GM19240 (cell line): Measurements from ENCODE around the gene ALDH3A1.
A peak's percentile ranks its signal among the peaks of the same experiment; 100 is the strongest.
"Not testable (repeated sequence)": the region's sequence is repeated elsewhere in the genome, so short reads cannot be mapped to it uniquely, and the experiment has no call there.

Source experiments
- DNase-seq: peaks from one replicate; pipeline ENCODE4 v3.0.0; 2011; ENCODE audit warnings: low spot score; ENCODE audit not compliant: insufficient read length

ALDH3A1 gene

GRCh38 chr17:19747829-19748806 is at the start of gene ALDH3A1:
TSS of gene ALDH3A1 (minus strand) at chr17:19748298. CDS start at chr17:19745129, 3,169 bp downstream.
- DNase-seq, result no peak

- DNase-seq, result no peak
Measured at GRCh38 chr17:19796457-19796856, 48.4 kb upstream of the ALDH3A1 start.

- DNase-seq, result no peak
Measured at GRCh38 chr17:19791918-19792550, 43.9 kb upstream of the ALDH3A1 start.

DNA sequence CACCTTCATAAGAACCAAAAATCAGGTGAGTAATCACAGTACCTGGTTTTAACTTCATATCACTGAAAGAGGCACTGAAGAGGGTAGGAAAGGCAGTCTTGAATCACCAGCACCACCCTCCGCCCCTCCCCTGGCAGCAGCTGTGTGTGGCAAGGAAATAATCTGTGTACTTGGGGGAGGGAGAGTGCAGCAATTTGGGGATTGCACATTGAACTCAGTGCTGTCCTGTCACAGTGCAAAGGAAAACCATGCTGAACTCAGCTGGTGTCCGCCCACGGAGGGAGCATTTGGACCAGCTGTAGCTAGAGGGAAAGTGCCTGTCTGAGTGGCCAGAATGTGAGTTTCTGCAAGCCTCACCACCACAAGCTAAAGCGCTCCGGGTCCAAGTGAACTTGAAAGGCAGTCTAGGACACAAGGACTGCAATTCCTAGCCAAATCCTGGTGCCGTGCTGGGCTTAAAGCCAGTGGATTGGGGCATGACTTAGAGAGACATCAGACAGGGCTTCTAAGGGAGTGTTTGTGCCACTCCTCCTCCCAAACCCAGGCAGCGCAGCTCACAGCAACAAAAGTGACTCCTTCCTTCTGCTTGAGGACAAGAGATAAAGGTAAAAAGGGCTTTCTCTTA is 39.7 kb upstream of the ALDH3A1 start:
- DNase-seq, result no peak

DNA sequence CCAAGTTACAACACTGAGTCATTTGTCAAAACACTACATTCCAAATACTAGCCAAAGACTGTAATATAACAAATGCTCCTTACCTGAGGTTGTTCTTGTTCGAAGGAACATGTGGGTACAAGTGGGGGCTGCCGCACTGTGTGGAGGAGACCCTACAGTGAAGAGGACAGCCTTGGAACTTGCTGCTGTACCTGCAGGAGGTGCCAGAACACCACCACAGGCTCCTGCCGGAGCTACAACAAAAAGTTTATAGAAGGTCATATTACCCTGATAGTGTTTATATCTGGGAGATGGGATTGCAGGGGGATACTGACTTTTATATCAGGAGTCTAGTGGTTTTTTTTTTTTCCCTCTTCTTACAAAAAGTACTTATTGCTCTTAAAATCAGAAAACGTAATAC is 37.8 kb upstream of the ALDH3A1 start:
- DNase-seq, result no peak

- no peak for DNase-seq
Measured at GRCh38 chr17:19781488-19782458, 33.7 kb upstream of the ALDH3A1 start.

DNA sequence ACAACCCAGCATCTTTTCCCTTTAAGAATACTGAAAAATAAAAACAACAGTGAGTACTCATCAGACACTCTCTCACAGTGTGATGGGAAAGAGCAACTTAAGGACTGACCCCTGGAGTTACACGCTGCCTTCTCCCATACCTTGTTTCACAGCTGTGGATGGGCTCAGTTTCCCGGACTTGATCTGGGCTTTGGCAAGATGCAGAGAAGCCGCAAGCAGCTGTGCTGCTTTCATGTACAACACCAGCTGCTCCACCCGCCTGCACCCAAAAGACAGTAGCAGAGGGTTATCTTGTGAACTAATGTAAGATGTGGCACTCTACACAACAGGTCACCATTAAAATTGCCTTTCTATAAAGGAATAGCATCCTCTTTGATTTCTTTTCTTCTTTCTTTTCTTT is 32.7 kb upstream of the ALDH3A1 start:
- DNase-seq, result no peak

- DNase-seq, result no peak
Measured at GRCh38 chr17:19773534-19773933, 25.4 kb upstream of the ALDH3A1 start.

- DNase-seq, result no peak
Measured at GRCh38 chr17:19771971-19772630, 24.0 kb upstream of the ALDH3A1 start.

DNA sequence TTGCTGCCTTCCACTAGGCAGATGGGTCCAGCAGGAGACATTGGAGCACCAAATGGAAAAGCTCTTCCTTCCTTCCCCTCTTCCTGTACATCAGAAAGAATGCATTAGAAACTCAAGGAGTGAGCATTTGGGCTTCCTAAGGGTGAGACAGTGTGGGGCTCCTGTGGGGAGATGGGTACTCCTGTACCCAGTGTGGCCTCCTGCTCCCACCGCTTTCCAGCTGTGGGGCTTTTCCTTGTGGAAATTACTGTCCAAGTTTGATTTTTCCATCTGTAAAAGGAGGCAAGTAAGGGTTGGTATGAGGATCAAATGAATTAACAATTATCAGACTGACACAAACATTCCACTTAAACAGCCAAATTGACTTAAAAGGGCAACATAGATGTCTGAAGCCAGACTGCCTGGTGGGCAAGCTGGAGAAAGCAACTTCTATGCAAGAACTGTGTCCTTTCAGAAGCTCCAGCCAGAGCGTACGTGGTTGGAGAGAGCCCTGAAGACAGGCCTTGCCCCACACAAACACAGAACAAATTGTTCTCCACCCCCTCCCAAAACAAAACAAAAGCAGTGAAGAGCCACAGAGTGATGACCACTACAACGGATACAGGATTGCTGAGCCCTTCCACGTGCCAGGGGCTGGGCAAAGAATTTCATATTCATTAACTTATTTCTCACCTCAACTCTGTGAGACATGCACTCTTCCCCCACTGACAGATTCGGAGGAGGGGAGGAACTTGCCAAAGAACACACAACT is 23.1 kb upstream of the ALDH3A1 start:
- no peak for DNase-seq

GRCh38 chr17:19769946-19770652 is 22.0 kb upstream of the ALDH3A1 start:
- no peak for DNase-seq

DNA sequence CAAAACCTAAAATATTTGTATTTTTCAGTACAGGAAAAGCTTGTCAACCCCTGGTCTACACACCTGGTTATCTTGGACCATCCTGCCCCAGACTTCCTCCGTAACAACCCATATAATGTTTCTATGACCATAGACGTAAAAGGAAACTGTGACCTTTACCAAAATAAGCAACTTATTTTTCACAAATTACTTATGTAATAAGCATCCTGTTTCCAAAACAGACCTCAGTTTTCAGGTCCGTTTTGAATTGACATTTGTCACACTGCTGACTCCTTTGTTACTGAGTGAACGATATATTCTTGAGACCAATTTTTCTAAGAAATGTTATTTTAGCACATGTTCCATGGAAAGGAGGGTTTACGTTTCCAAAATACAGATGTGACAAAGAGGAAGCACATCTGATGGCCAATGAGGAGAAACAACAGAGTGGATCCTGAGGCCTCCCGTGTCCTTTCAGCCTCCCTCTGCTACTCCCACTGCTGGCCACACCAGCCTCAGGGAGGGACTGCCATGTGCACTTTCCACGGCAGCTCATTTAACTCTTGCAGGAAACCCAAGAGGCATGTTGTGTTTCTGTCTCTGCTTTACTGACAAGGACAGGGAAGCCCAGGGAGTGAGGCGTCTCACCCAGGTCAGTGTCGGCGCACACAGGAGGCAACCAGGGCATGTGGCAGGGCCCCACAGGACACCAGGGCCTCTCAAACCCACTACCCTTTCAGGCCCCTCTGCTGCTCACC is 20.1 kb upstream of the ALDH3A1 start:
- no peak for DNase-seq

- DNase-seq, result peak; percentile 73
Measured at GRCh38 chr17:19766421-19767270, 18.5 kb upstream of the ALDH3A1 start.

DNA sequence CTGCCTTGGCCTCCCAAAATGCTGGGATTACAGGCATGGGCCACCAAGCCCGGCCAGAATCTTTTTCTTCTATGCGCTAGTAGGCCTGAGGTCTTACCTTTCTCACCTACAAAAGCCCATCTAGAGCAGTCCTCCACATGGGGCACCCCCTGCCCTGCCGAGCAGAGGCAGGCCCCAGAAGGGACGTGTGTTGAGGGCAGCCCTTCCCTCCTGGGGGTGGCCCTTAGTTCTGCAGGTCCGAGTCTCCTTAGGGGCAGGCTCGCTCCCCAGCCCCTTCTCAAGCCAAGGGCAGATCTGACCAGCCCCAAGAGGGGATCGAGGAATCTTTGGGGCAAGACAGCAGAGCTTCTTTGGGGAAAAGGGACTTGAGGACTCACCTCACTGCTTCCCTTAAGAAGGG is 17.9 kb upstream of the ALDH3A1 start:
- DNase-seq, result no peak

DNA sequence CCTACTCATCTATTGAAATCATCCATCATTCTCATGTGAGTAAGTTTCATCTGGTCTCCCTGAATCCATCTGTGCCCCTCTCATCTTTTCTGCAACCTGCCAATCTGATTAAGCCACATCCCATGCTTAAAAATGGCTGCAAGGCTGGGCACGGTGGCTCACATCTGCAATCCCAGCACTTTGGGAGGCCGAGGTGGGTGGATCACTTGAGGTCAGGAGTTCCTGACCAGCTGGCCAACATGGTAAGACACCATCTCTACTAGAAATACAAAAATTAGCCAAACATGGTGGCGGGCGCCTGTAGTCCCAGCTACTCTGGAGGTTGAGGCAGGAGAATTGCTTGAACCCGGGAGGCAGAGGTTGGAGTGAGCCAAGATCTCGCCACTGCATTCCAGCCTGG is 15.9 kb upstream of the ALDH3A1 start:
- not testable (repeated sequence) for DNase-seq

GRCh38 chr17:19763416-19763815 is 15.3 kb upstream of the ALDH3A1 start:
- no peak for DNase-seq

- peak; percentile 78 for DNase-seq
Measured at GRCh38 chr17:19762515-19762961, 14.4 kb upstream of the ALDH3A1 start.
